Measurements from ENCODE around the gene TEC.
"Not testable (repeated sequence)": the region's sequence is repeated elsewhere in the genome, so short reads cannot be mapped to it uniquely, and the experiment has no call there.

Gene TEC

GRCh38 chr4:48268956-48269860, at the start of gene TEC:
Gene TEC, minus strand, starts transcription at chr4:48269838. Its CDS starts 41,224 bp downstream, at chr4:48228614.
- peak; percentile 35 for DNase-seq

DNA sequence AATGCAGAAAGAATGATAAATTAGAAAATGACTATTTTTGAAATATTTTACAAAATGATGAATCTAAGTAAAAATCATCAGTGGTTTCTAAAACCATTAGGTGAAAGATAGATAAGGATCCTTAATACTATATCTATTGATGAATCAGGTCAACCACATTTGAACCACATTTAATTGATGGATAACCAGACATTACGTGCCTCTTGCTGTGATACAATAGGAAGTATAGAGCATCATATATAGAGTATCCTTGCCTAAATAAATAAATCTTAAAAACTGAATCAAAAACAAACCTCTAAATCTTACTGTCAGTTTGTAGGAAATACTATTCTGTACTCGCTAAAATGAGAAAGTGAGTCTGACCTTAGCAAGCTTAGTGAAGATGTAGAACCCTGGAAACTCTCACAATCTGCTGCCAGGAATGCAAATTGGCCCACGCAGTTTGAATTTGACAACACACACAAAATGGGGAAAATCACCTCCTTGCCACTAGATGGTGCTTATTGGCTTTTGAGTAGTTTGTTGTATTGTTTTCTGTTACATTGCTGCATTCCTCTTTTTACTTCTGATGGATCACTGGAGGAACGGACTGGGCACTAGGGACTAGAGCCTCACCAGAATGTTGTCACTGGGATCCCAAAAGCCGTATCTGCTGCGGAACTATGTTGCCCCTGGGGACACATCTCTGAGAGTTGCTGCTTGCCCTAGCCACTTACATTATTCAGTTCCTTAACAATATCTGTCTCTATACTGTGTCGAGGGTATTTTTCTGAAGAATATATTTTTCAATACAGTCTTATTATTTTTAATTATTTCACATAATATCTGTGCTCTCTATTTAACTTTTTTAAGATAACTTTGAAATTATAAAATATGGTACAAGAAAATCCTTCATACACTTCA, 46.3 kb upstream of the TEC start:
- DNase-seq: no peak

DNA sequence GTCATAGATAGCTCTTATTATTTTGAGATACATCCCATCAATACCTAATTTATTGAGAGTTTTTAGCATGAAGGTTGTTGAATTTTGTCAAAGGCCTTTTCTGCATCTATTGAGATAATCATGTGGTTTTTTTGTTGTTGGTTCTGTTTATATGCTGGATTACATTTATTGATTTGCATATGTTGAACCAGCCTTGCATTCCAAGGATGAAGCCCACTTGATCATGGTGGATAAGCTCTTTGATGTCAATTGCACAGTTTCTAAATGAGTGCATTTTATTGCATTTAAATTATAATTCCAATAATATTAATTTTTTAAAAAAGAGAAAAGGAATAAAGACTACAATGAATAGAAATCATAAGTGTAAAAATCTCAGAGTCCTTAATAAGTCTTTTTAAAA, 45.1 kb upstream of the TEC start:
- not testable (repeated sequence) for DNase-seq

DNA sequence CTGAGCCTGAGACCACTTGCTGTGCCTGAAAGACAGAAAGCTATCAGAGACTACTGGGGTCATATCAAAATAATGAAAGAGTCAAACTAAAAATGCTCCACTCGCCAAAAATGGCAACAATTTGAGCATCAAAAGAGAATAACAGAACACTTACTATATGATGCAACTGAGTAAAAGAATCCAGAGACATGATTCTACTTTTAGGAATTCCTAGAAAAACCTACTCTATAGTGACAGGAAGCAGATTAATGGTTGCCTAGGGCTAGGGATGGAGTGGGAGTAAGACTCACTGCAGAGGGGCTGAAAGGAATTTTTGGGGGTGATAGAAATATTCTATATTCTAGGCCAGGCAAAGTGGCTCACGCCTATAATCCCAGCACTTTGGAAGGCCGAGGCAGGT, 42.3 kb upstream of the TEC start:
- no peak for DNase-seq

GRCh38 chr4:48308901-48309300, 39.3 kb upstream of the TEC start:
- no peak for DNase-seq

DNA sequence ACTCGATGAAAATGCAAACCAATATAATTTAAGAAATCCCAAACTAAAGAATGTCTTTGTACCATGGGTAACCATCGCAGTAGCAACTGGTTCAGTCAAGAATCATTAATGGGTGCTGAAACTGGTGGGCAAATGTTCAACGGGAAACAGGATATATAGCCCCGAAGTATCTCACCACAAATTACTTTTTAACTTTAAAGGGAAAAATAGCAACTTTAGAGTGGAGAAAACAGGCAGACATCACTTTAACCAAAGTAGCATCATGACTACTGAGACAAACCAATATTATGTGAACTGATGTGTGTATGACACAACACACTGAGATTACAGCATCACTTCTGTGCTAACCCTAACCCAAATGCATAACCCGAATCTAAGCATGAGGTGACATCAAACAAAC, 37.9 kb upstream of the TEC start:
- DNase-seq: no peak

GRCh38 chr4:48305508-48305907, 35.9 kb upstream of the TEC start:
- DNase-seq: no peak

GRCh38 chr4:48300004-48300403, 30.4 kb upstream of the TEC start:
- no peak for DNase-seq

- no peak for DNase-seq
Measured at GRCh38 chr4:48299560-48299959, 29.9 kb upstream of the TEC start.

- no peak for DNase-seq
Measured at GRCh38 chr4:48297256-48297846, 27.7 kb upstream of the TEC start.

DNA sequence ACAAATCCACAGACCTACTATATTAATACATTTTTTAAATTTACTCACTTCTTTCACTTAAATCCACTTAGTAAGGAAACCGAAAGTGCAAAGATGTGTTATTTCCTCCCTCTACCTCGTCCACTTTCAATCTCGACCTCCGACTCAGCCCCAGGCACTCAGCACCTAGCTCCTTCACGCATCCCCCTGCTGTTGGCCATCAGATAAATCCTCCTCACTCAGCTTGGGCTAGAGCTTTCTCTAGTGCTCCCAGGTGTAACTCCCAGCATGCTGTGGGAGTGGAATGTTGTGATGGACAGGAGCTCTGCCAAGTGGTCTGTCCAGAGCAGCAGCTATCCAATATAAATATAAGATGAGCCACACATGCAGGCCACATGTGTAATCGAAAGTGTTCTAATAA, 26.7 kb upstream of the TEC start:
- no peak for DNase-seq

DNA sequence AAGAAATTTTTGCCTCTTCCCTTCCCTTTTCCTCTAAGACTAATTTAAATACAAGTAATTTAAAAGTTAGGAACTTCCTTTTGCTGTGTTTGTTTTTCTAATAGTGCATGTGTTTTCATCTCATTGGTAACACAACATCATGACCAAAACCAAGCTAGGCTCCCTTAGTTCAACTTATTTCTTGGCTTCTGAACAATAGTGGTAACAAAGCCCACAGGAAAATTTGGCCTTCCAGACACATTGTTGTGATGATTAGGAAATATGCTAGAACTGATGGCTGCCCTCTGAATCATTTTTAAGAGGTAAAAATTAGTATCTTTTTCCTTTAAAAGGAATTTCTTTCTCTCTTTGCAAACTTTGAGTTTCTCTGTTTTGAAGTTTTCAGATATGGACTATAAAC, 25.5 kb upstream of the TEC start:
- DNase-seq: no peak

GRCh38 chr4:48292218-48292790, 22.7 kb upstream of the TEC start:
- not testable (repeated sequence) for DNase-seq

GRCh38 chr4:48290146-48290772, 20.6 kb upstream of the TEC start:
- DNase-seq: no peak

GRCh38 chr4:48286060-48286459, 16.4 kb upstream of the TEC start:
- DNase-seq: not testable (repeated sequence)

- DNase-seq: not testable (repeated sequence)
Measured at GRCh38 chr4:48285640-48286039, 16.0 kb upstream of the TEC start.

DNA sequence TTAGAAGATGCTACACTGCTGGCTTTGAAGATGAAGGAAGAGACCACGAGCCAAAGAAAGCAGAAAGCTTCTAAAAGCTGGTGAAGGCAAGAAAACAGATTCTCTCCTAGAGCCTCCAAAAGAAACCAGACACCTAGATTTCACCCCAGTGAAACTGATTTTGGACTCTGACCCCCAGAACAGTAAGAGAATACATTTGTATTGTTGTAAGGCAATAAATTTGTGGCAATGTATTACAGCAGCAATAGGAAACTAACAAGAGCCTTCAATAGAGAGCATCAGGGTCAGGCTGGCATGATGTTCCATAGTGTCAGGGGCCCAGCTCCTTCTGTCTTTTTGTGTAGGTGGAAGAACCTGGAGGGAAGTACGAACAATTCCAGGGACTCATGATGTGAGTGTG, 6.0 kb upstream of the TEC start:
- DNase-seq: no peak

DNA sequence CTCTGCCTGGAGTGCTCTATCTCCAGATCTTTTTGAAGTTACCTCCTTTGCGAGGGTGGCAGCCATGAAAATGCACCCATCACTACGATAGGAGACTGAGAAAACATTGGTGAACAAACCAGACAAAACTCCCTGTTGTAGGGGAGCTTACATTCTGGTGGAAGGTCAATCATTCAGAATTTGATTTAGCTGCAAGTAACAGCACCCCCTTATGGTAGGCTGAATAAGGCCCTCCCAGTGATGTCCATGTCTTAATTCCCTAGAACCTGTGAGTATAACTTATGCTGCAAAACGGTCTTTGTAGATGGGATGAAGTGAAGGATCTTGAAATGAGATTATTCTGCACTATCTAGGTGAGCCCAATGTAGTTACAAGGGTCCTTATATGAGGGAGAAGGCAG, 5.6 kb upstream of the TEC start:
- no peak for DNase-seq

GRCh38 chr4:48271626-48272025, 2.0 kb upstream of the TEC start:
- DNase-seq: no peak

DNA sequence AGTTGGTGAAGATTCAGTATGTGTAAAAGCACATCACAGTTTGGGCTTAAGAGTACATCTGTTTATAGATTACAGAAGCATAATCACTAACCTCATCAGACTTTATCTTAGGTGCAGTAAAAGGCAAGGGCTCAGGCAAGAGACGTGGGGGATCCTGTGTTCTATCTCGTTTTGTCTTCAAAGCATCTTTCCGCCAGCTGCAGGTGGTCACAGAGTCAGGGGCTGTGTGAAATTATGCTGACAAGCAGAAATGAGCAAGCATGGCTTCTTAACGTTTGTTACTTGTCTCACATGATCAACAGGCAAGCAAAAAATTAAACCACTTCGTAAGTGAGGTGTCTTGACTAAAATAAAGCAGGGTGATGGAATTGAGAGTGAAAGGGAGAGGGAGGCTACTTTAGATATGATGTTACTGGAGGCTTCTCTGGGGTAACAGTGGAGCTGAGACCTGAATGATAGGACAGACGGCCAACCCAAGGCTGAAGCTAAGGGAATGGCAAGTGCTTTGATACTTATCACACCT, 1.4 kb upstream of the TEC start:
- DNase-seq: no peak

GRCh38 chr4:48270523-48270897, 872 bp upstream of the TEC start:
- DNase-seq: no peak

- DNase-seq: peak; percentile 90
Measured at GRCh38 chr4:48269861-48270522, 354 bp upstream of the TEC start.

Measured in stimulated activated CD4-positive, alpha-beta T cell treated with anti-CD3 and anti-CD28 coated beads, Interleukin-4, amount 100 ng/mL, for 1 hour (primary cell).